Pons (tissue), 1 donor: ENCODE data around the gene SLC8B1.
"Not testable (repeated sequence)": the region's sequence is repeated elsewhere in the genome, so short reads cannot be mapped to it uniquely, and the experiment has no call there.

Source experiments
- DNase-seq: peaks from one replicate; pipeline ENCODE4 v3.0.0-alpha.2; 2016; ENCODE audit warnings: low spot score

The SLC8B1 gene

GRCh38 chr12:113354192-113354591 lies 19.3 kb upstream of the SLC8B1 start:
- DNase-seq: not testable (repeated sequence)

- no peak for DNase-seq
Observed at GRCh38 chr12:113351089-113351488, 16.2 kb upstream of the SLC8B1 start.

DNA sequence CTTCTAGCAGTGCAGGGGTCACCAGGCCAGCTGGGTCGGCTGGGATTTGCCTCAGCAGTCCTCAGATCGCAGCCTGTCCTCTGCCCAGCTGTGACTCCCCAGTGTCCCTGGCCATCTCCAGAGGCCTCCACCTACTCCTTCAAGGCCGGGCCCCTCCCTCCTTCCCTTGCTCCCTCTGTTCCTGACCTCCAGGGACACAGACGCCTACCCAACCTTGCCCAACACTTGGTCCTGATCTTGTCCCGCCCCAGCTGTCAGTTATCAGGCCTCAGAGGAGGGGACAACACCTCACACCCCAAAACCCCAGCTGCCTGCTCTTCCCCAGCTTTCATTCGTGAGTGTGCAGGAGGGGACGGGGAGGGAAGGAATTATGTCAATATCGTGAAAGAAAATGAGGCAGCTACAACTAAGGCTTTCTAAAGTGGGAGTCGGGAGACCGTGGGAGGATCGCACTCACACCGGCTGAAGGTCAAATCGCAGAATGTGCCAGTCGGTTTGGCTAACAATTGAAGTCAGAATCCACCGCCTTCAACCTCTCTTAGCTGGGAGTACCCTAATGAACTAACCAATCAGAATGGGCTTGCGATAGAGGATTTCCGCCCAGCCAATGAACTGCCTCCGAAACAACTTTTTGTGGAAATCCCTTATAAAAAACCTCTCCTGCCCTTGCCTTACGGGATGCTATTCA lies 14.1 kb upstream of the SLC8B1 start:
- no peak for DNase-seq

- DNase-seq: no peak
Observed at GRCh38 chr12:113347892-113348291, 13.0 kb upstream of the SLC8B1 start.

DNA sequence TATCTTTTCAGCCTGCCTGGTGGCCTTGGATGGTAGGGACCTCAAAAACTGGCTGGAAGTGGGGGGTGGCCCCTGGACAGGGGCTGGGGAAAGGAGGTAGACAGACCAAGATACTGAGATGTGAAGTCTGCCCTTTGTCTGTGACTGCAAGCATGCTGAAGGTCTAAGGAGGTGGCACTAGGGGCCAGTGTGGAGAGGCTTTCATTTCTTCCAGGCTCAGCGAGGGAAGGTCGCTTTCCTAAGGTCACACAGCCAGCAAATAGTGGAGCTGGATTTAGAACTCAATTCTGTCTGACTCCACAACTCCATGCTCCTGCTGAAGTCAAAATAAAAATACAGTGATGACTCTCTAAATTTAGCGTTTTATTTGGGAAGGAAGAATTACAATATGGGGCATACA lies 12.2 kb upstream of the SLC8B1 start:
- DNase-seq: no peak

DNA sequence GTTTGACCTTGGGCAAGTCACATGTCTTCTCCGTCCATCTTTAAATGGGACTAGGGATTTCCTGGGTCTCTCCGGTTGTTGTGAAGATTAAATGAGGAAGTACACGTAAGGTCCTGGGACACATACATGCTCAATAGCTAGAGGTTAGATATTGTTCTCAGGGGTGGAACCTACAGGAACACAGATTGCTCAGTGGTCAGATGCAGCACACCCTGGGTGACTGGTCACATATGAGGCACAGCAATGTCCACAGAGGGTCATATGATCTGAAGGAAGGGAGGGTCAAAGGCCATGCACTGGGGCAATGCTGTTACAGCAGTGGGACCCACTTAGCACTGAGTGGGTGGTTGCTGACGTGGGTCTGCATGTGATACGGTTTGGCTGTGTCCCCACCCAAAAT lies 11.4 kb upstream of the SLC8B1 start:
- no peak for DNase-seq

- DNase-seq: no peak
Observed at GRCh38 chr12:113345318-113345717, 10.4 kb upstream of the SLC8B1 start.

DNA sequence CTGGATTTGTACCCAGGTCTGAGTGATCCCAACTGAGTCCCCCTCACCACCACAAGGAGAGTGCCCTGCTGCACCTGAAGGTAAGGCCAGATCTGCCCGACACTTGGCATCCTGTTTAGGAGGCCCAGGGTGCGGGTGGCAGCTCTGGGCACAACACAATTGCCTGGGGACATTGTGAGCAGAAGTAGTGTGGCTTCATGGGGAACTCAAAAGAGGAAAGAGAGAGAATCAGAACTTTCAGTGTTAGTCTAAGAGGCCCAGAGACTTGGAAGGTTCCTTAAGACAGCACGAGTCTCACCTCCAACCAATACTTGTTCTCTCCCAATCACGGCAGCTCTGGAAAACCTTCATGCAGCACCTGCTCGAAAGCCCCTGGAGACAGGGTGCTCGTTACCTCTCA lies 6.6 kb upstream of the SLC8B1 start:
- DNase-seq: peak; percentile 29

DNA sequence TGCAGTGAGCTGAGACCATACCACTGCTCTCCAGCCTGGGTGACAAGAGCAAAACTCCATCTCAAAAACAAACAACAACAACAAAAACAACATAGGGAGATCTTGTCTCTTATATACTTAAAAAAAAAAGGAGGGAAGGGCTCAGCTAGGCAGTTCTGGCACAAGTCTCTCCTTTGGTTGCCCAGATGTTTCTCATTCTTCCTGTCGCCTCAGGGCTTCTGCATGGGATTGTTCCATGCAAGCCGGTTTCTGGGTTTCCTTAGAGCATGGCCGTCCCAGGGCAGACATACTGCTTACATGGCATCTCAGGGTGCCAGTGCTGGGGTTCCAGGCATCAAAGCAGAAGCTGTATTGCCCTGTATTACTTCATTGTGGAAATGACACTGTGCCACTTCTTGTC lies 5.2 kb upstream of the SLC8B1 start:
- DNase-seq: no peak

GRCh38 chr12:113339540-113339939 lies 4.6 kb upstream of the SLC8B1 start:
- no peak for DNase-seq

DNA sequence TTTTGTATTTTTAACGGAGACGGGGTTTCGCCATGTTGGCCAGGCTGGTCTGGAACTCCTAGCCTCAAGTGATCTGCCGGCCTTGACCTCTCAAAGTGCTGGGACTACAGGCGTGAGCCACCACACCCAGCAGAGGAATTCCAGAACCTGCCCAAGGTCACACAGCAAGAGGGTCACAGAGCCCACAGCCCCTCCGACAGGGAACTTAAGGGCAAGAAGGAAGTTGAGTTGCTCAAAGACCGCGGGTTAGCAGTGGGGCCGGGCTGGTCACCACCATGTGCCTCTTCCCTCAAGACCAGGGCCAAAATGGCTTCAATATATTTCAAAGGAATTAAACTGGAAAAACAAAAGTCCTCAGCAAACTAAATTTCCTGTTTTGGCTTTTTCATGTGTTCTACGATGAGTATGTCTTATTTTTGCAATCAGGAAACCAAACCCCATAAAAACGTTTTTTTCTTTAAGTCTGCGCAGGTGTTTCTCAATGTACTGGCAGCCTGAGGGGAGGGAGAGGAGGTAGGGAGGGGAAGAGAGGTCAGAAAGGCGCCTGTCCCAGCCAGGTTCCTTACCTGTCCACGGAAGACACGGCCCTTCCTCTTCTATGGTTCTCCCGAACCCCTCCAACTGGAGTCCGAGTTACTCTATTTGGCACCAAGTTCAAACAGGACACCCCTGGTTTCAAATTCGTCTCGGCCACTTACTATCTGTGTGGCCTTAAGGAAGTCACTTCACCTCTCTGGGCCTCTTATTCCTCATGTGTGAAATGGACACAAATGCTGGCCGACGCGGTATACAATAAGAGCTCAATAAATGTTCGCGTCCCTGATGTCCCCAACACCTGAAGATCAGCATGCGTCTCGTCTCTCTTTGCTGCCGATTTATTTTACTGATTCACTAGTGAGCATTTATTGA lies 778 bp downstream of the SLC8B1 start:
- peak; percentile 24 for DNase-seq

DNA sequence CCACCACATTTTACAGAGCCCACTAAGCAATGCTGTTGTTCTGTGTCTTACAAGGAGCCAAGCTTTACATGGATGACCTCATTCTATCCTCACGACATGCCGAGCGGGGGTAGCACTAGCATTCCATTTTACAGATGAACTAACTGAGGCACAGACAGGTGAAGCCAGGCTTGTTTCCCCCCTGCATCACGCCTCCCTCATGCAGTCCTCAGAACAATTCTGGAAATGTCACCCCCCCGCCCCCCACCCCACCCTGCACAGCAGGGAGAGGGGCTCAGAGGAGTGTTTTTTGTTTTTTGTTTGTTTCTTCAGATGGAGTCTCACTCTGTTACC lies 1.5 kb downstream of the SLC8B1 start:
- DNase-seq: no peak

DNA sequence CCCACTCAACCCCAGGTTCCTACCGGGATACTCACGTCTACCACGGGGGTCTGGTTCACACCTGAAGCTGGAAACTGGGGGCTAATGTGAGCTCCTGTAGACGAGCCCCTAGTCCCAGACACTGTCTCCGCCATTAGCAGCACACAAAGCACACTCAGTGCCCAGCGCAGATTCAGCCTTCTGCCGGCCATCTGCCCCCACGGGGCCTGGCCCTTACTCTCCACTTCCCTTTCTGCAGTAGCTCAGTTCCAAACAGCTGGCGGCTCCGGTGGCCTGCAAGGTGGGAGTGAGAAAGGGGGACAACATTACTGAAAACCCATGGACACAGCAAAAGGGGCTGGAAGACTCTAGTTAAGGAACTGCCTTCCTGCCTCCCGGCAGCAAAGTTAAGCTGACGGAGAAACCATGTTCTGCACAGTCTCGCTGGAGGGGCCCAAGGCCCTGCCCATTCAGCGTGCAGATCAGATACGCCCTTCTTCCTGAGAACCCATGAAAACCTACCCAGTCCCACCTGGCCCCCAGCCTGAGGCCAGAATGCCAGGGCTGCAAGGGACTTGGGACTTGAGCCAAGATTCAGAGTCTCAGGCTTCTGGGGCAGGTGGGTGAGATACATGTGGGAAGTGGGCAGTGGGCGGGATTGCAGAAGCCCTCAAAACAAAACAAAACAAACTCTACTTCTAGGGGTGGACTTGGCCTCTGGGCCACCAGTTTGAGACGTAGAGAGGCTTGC lies 2.1 kb downstream of the SLC8B1 start:
- DNase-seq: no peak

GRCh38 chr12:113330505-113330904 lies 4.4 kb downstream of the SLC8B1 start:
- DNase-seq: no peak

DNA sequence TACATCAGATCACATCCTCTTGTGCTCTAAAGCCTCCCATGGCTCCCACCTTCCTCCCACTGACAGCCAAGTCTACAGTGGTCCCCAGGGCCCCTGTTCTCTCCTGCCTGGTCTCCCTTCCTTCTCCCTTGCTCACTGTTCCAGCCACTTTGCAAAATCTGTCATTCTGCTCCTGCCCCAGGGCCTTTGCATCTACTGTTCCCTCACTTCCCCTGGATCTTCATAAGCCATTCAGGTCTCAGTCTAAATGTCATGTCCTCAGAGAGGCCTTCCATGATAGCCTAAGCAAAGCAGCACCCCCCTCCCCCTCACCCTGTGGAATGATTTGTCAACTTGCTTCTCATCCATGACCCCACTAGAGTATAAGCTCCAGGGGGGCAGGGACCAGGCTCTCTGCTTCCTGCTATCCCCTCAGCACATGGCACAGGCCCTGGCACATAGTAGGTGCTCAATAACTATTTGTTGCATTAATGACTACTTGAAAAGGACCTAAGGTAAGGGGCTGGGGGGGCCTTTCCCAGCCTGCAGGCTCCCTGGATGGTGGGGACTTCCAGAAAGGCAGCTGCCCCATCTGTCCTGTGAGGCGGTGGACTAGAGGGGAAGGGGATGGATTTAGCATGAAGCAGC lies 5.0 kb downstream of the SLC8B1 start:
- no peak for DNase-seq

DNA sequence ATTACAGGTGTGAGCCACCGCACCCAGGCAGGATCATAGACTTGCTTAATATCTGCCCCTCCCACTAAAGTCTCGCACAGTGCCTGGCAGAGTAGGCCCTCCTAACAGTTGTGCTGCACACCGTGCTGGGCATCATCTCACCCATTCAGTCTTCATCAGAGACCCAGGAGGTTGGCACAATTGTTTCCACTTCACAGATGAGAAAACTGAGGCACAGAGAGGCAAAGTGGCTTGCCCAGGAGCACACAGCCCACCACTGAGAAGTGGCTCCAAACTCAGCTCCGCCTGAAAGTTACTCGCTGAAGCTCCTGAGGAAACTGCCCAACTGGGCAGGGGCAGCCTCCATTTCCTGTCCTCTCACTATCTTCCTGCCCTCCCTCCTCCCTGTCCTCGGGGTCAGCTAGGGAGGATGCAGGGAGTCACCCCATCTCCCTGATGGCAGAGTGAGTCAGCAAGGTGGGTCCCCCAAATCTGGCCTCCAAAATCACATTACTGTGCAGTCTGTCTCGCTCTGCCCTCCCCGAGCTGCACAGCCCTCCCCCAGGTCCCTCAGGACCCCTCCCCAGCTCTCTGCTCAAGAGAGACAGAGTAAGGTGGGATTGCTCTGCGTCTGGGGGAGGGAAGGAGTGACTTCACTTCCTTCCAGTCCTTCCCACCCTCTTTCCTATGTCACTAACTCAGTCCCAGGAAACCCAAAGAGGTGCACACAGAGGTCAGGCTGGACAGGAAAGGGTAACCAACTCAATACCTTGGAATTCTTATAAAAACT lies 5.7 kb downstream of the SLC8B1 start:
- no peak for DNase-seq

DNA sequence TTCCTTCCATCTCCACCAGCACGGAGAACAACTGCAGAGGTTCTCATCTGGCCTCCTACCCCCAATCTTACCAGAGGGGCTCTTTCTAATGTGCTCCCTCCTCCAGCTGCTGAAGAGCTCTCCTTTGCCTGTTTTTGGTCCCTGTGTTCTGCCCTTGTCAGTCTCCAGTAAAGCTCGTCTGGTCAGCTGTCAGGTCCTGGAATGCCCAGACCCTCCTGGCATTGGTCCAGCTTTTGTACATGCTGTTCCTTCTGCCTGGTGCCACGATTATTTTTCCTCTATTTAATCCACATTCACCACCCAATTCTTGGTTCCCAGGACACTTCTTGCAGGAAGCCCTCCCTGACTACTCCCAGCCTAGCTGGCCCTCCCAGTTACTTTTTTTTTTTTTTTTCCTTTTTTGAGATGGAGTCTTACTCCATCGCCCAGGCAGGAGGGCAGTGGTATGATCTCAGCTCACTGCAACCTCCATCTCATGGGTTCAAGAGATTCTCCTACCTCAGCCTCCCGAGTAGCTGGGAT lies 6.5 kb downstream of the SLC8B1 start:
- DNase-seq: no peak

DNA sequence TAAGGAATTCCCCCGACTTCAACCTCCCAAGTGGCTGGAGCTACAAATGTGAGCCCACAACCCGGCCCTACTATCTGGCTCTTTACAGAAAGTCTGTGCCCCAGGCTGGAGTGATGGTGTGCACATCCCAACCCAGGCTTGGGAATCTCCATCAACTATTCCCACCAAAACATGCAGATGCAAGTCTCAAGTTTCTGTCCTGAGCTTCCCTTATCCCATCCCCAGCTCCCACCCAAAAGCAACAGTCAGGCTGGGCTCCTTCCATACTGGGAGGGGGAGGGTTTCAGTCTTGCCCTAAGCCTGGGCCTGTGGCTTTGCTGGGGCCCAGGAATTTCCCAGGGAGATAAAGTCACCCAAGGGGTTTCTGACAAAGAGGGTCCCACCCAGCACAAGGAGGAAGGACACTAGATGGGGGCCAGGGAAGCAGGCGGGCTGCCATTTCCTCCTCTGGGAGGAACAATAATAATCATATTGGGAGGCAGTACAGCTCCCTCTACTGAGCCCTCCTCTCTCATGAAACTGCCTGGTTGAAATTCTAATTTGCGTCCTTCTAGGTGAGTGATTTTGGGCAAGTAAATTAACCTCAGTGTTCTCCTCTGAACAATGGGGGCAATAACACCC lies 8.0 kb downstream of the SLC8B1 start:
- DNase-seq: no peak

DNA sequence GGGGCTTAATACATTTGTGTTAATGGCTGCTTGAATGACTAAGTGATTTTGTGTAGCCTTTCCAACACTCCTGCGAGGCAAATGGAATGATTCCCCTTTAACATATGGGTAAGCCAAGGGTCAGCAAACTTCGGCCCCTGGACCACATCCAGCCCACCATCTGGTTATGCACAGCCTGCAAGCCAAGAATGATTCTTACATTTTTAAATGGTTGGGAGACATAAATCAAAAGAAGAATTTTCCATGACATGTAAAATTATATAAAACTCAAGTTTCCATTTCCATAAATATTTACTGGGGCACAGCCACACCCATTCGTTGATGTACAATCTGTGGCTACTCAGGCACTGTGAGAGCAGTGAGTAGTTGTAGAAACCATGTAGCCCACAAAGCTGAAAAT lies 9.0 kb downstream of the SLC8B1 start:
- no peak for DNase-seq

DNA sequence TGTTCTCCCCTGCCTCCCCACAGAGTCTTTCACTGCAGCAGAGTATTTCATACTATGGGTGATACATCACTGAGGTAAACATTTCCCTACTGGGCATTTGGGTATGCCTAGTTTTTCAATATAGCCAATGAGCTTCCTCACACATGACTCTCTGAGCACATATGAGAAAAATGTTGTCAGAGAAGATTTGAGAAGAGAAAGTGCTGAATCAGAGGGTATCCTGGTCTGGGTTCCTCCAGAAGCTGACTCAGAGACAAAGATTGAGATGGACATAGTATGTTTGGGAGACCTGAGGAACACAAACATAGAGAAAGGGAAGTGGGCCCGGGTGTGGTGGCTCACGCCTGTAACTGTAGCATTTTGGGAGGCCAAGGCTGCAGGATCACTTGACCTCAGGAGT lies 12.6 kb downstream of the SLC8B1 start:
- DNase-seq: no peak

- no peak for DNase-seq
Observed at GRCh38 chr12:113320401-113320800, 14.5 kb downstream of the SLC8B1 start.
